ENCODE data around the gene NEUROG1. TPM values are rescaled to one million over a fixed set of nuclear protein-coding genes. Genes with fewer than 3 reads are reported as not detected.

NEUROG1 gene
- total RNA-seq, 1 donor from 2014 or later: not detected

- intact Hi-C loops (cut with DNase I): no loop called here
- H3K27ac ChIP-seq: no peak overlapping the region
- TF ChIP-seq CTCF (IDR thresholded peaks at IDR 0.05): no peak
- DNase-seq: no peak
- no peak for ATAC-seq
- no peak overlapping the region for H3K4me3 ChIP-seq
- peaks cover 16% of the 10 kb centered on the region for H3K4me1 ChIP-seq
- no peaks in the 10 kb centered on the region for H3K9me3 ChIP-seq
- no peaks in the 10 kb centered on the region for H3K36me3 ChIP-seq
- peaks cover 73% of the 10 kb centered on the region for H3K27me3 ChIP-seq
Measured at GRCh38 chr5:135546101-135546500, 10.3 kb upstream of the NEUROG1 start.

- no peak for DNase-seq
- Histone ChIP-seq H3K36me3 (no peaks in the 10 kb centered on the region), H3K27me3 (peaks cover 76% of the 10 kb centered on the region), H3K27ac (no peak overlapping the region), H3K9me3 (no peaks in the 10 kb centered on the region), H3K4me3 (peak overlapping the region; percentile 43), H3K4me1 (peaks cover 16% of the 10 kb centered on the region)
- intact Hi-C loops (cut with DNase I): no loop called here
- ATAC-seq: no peak
- no peak for TF ChIP-seq CTCF (IDR thresholded peaks at IDR 0.05)
Measured at GRCh38 chr5:135545099-135545498, 9.3 kb upstream of the NEUROG1 start.

DNA sequence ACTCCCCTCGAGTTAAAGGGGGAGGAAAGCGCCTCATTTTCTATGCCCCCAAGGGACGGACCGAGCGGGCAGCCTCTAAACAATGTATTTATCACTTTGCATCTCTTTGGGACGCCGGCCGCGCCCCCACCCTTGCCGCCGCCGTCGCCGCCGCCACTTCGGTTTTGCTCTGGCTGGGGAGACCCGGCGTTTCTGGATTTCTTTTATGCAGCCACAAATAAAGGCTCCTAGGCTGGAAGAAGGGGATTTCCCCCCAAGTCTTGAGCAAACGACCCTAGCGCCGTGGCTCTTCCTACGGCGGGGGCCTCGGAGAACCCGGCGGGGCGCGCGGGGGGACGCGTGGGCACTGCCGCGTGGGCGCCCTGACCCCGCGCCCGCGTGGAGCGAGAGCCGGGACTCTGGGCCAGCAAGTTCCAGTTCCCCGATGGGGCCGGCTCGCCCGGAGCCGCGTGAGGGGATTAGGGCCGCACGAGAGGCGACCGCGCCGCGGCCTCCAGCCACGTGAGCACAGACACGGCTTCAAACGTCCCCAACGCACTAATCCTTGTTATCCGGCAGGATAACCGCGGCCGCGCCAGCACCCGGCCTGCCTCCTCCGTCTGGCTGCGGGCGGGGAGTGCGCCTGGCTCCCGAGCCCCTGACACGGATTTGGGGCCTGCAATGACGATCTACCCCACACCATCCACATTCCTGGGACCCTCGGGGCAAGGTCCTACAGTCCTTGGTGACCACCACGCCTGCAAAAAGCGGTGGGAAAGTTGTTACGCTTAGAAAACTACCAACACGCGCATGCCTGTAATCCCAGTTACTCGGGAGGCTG, 7.9 kb upstream of the NEUROG1 start:
- no peak for TF ChIP-seq CTCF (IDR thresholded peaks at IDR 0.05)
- H3K4me1 ChIP-seq: peaks cover 16% of the 10 kb centered on the region
- H3K4me3 ChIP-seq: peak overlapping the region; percentile 43
- H3K27me3 ChIP-seq: peaks cover 83% of the 10 kb centered on the region
- no peaks in the 10 kb centered on the region for H3K9me3 ChIP-seq
- H3K27ac ChIP-seq: no peak overlapping the region
- intact Hi-C loops (cut with DNase I): no loop called here
- H3K36me3 ChIP-seq: no peaks in the 10 kb centered on the region
- ATAC-seq (peak; percentile 29), DNase-seq (no peak)

DNA sequence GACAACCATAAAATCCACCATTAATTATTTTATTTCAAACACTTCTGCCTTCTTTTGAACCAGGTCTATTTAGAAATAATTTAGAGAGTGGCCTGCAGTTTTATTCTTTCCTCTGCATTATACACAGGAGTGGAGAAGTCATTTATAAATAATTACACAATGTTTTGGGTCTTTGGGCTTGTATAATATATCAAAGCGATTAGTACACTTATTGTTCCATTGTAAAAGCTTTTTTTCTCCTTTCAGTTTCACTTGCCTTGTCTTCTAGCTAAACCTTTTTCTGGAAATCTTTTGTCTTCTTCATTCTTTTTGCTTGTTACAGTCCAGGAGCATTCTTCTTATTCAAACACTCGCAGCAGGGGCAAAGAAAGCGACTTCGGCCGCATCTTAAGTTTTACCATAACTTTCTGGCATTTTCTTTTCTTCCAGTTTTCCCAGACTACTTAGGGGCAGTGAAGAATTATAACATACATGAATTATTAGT, 7.3 kb upstream of the NEUROG1 start:
- no peak for DNase-seq
- no peak for TF ChIP-seq CTCF (IDR thresholded peaks at IDR 0.05)
- intact Hi-C loops (cut with DNase I): no loop called here
- Histone ChIP-seq H3K9me3 (no peaks in the 10 kb centered on the region), H3K4me3 (peak overlapping the region; percentile 43), H3K27me3 (peaks cover 83% of the 10 kb centered on the region), H3K4me1 (peaks cover 16% of the 10 kb centered on the region), H3K36me3 (no peaks in the 10 kb centered on the region), H3K27ac (no peak overlapping the region)
- ATAC-seq: no peak

DNA sequence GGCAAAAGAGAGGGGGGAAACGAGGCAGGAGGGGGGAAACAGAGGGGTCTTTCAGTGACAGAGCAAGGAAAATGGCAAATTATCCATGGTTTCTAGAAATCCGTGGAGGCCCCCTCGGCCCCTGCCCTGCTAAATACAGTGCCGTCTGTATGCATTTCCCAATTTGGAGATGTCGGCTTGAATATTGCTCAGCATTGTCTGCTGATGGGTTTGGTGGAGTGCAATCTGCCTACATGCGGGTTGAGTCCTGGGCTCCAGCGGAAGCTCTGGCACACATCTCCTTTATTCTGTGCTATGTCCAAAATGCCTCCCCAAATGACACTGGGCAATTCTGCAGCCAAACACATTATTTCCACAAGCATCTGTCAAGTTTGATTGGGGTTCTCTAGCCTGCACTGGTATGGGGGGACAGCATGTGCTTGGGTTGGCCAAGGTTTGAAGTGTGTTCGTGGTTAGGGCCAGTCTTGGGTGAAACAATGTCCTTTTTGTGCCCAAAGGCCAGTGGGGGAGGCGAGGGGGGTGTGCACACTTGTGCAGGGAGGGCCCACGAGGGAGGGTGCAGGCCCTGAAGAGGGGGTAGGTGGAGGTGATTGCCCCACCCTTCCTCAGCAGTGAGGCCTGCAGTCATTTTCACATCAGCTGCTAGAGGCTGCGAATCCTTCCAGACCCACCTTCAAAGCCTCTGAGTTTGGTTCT, 6.2 kb upstream of the NEUROG1 start:
- Histone ChIP-seq H3K36me3 (no peaks in the 10 kb centered on the region), H3K27ac (no peak overlapping the region), H3K9me3 (no peaks in the 10 kb centered on the region), H3K27me3 (peaks cover 85% of the 10 kb centered on the region), H3K4me3 (no peak overlapping the region), H3K4me1 (peaks cover 16% of the 10 kb centered on the region)
- DNase-seq: no peak
- intact Hi-C loops (cut with DNase I): no loop called here
- no peak for TF ChIP-seq CTCF (IDR thresholded peaks at IDR 0.05)
- no peak for ATAC-seq

Data from upper lobe of right lung (tissue), 1 donor.